ENCODE measurements around the gene CAPN9.

Gene CAPN9

GRCh38 chr1:230800891-230801840 is 54.0 kb downstream of the CAPN9 start:
- no peak for DNase-seq

GRCh38 chr1:230804396-230804795 is 57.2 kb downstream of the CAPN9 start:
- DNase-seq, result no peak

GRCh38 chr1:230806552-230806951 is 59.4 kb downstream of the CAPN9 start:
- no peak for DNase-seq

- no peak for DNase-seq
These were observed 59.8 kb downstream of the CAPN9 start for GRCh38 chr1:230807029-230807428.

GRCh38 chr1:230807561-230808280 is 60.5 kb downstream of the CAPN9 start:
- DNase-seq, result no peak

GRCh38 chr1:230808281-230808872 is 61.2 kb downstream of the CAPN9 start:
- no peak for DNase-seq

GRCh38 chr1:230809256-230809990 is 62.2 kb downstream of the CAPN9 start:
- DNase-seq, result no peak

- DNase-seq, result no peak
These were observed 65.4 kb downstream of the CAPN9 start for GRCh38 chr1:230812568-230812967.

- DNase-seq, result no peak
These were observed 67.9 kb downstream of the CAPN9 start for GRCh38 chr1:230814949-230815692.

- no peak for DNase-seq
These were observed 68.8 kb downstream of the CAPN9 start for GRCh38 chr1:230816018-230816417.

- DNase-seq, result no peak
These were observed 71.2 kb downstream of the CAPN9 start for GRCh38 chr1:230818367-230818766.

- DNase-seq, result no peak
These were observed 71.7 kb downstream of the CAPN9 start for GRCh38 chr1:230818901-230819300.

GRCh38 chr1:230819976-230820375 is 72.8 kb downstream of the CAPN9 start:
- DNase-seq, result no peak

- no peak for DNase-seq
These were observed 73.4 kb downstream of the CAPN9 start for GRCh38 chr1:230820568-230820967.

GRCh38 chr1:230821346-230821745 is 74.2 kb downstream of the CAPN9 start:
- DNase-seq, result no peak

GRCh38 chr1:230822092-230822581 is 74.9 kb downstream of the CAPN9 start:
- DNase-seq, result no peak

GRCh38 chr1:230823426-230823825 is 76.2 kb downstream of the CAPN9 start:
- no peak for DNase-seq

- DNase-seq, result no peak
These were observed 76.8 kb downstream of the CAPN9 start for GRCh38 chr1:230823931-230824381.

GRCh38 chr1:230824551-230824918 is 77.3 kb downstream of the CAPN9 start:
- no peak for DNase-seq

- DNase-seq, result no peak
These were observed 77.9 kb downstream of the CAPN9 start for GRCh38 chr1:230824919-230825721.

- no peak for DNase-seq
These were observed 78.6 kb downstream of the CAPN9 start for GRCh38 chr1:230825761-230826160.

Measured in NCI-H748 treated with DMSO at 0.1 percent for 48 hours (cell line).